Astrocyte (in vitro differentiated cells and primary cell): ENCODE measurements around the gene PPM1K. TPM values are rescaled to one million over a fixed set of nuclear protein-coding genes. Genes with fewer than 3 reads are reported as not detected.

Experiments used
- DNase-seq: peaks from one replicate; pipeline ENCODE4 v3.0.0-alpha.2; 2010; ENCODE audit warnings: low read depth
- FAIRE-seq: peaks from 2 replicates; lab custom pipeline; 2011; peaks lifted over from hg19 to GRCh38; lab: Jason Lieb, UNC
- H2AFZ ChIP-seq: 2 replicates; pipeline ENCODE4 v1.6.0; 2012; ENCODE audit warnings: low read depth, low read length, inconsistent platforms
- H3K27ac ChIP-seq: 2 replicates; pipeline ENCODE4 v1.5.1; 2011; ENCODE audit warnings: low read depth, low read length, inconsistent platforms
- H3K27me3 ChIP-seq: 2 replicates; pipeline ENCODE4 v1.6.0; 2011; ENCODE audit warnings: low read length, inconsistent platforms; ENCODE audit not compliant: insufficient read depth
- H3K36me3 ChIP-seq: 2 replicates; pipeline ENCODE4 v1.5.1; 2011; ENCODE audit warnings: low read length, inconsistent platforms; ENCODE audit not compliant: insufficient read depth
- H3K4me1 ChIP-seq: 2 replicates; pipeline ENCODE4 v1.5.1; 2011; ENCODE audit warnings: low read length, inconsistent platforms; ENCODE audit not compliant: insufficient read depth
- H3K4me2 ChIP-seq: 2 replicates; pipeline ENCODE4 v1.6.0; 2012; ENCODE audit warnings: low read length, inconsistent platforms
- H3K4me3 ChIP-seq: 2 replicates; pipeline ENCODE4 v1.5.1; 2011; ENCODE audit warnings: low read depth, mild to moderate bottlenecking, low read length, inconsistent platforms; ENCODE audit not compliant: insufficient read depth
- H3K79me2 ChIP-seq: 2 replicates; pipeline ENCODE4 v1.6.0; 2012; ENCODE audit warnings: mild to moderate bottlenecking, low read length, inconsistent platforms; ENCODE audit not compliant: insufficient read depth
- H3K9ac ChIP-seq: 2 replicates; pipeline ENCODE4 v1.6.0; 2012; ENCODE audit warnings: mild to moderate bottlenecking, low read length, inconsistent platforms
- H3K9me3 ChIP-seq: 2 replicates; pipeline ENCODE4 v1.5.1; 2012; ENCODE audit warnings: low read depth, mild to moderate bottlenecking, low read length, inconsistent platforms; ENCODE audit not compliant: insufficient read depth
- H4K20me1 ChIP-seq: 2 replicates; pipeline ENCODE4 v1.6.0; 2012; ENCODE audit warnings: low read length, inconsistent platforms; ENCODE audit not compliant: insufficient read depth
- H3K27ac Mint-ChIP-seq: one replicate; pipeline ENCODE4 v1.8.0; 2021; ENCODE audit warnings: mild to moderate bottlenecking, mixed read lengths; ENCODE audit not compliant: unreplicated experiment
- H3K27me3 Mint-ChIP-seq: one replicate; pipeline ENCODE4 v1.8.0; 2021; ENCODE audit warnings: low read depth, mixed read lengths; ENCODE audit not compliant: unreplicated experiment
- H3K36me3 Mint-ChIP-seq: one replicate; pipeline ENCODE4 v1.8.0; 2021; ENCODE audit warnings: low read depth, mixed read lengths; ENCODE audit not compliant: unreplicated experiment
- H3K4me1 Mint-ChIP-seq: one replicate; pipeline ENCODE4 v1.8.0; 2021; ENCODE audit warnings: low read depth, mixed read lengths; ENCODE audit not compliant: unreplicated experiment
- H3K4me3 Mint-ChIP-seq: one replicate; pipeline ENCODE4 v1.8.0; 2021; ENCODE audit warnings: mild to moderate bottlenecking, moderate library complexity, mixed read lengths; ENCODE audit not compliant: unreplicated experiment
- H3K9me3 Mint-ChIP-seq: one replicate; pipeline ENCODE4 v1.8.0; 2021; ENCODE audit warnings: mild to moderate bottlenecking, mixed read lengths; ENCODE audit not compliant: unreplicated experiment
- EZH2 ChIP-seq: IDR thresholded peaks from 2 replicates; pipeline ENCODE4 v1.6.1; 2012; ENCODE audit warnings: mild to moderate bottlenecking, low read length, inconsistent platforms; ENCODE audit not compliant: insufficient read depth
- total RNA-seq: library from RNA; stranded (reverse); gene quantifications from 2 replicates; pipeline ENCODE4 v1.2.1, GENCODE V29; 2021
- TF ChIP-seq, protein P1 (sequence below): IDR thresholded peaks from 2 replicates; pipeline ENCODE4 v1.5.1; 2011; ENCODE audit warnings: low read depth, mild to moderate bottlenecking, inconsistent platforms, low read length, moderate library complexity; ENCODE audit not compliant: insufficient read depth

The PPM1K gene
- total RNA-seq, 1 donor from 2014 or later, result 39.9 TPM

DNA sequence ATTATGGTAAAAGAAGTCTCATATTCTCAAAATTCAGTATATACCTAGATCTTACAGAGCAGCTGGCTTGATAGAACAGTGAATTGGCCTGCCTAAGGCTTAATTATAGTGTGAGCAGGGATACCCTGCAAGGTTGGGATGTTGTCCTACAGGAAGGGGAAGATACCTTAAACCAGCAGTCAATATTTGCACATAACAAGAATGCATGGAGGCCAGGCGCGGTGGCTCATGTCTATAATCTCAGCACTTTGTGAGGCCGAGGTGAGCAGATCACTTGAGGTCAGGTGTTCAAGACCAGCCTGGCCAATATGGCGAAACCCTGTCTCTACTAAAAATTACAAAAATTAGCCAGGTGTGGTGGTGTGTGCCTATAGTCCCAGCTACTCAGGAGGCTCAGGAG is 67.2 kb downstream of the PPM1K start:
- Mint-ChIP-seq H3K27me3 (peaks cover 6% of the 10 kb centered on the region), H3K4me1 (no peaks in the 10 kb centered on the region), H3K27ac (no peak overlapping the region), H3K9me3 (peaks cover 8% of the 10 kb centered on the region), H3K4me3 (no peak overlapping the region), H3K36me3 (no peaks in the 10 kb centered on the region)
- H3K4me2 ChIP-seq, result no peak overlapping the region
- H3K36me3 ChIP-seq, result no peaks in the 10 kb centered on the region
- no peaks in the 10 kb centered on the region for H4K20me1 ChIP-seq
- no peak overlapping the region for H3K27ac ChIP-seq
- H2AFZ ChIP-seq, result no peak overlapping the region
- H3K27me3 ChIP-seq, result no peaks in the 10 kb centered on the region
- no peaks in the 10 kb centered on the region for H3K79me2 ChIP-seq
- H3K9me3 ChIP-seq, result no peaks in the 10 kb centered on the region
- no peaks in the 10 kb centered on the region for H3K4me1 ChIP-seq
- TF ChIP-seq, protein P1, sequence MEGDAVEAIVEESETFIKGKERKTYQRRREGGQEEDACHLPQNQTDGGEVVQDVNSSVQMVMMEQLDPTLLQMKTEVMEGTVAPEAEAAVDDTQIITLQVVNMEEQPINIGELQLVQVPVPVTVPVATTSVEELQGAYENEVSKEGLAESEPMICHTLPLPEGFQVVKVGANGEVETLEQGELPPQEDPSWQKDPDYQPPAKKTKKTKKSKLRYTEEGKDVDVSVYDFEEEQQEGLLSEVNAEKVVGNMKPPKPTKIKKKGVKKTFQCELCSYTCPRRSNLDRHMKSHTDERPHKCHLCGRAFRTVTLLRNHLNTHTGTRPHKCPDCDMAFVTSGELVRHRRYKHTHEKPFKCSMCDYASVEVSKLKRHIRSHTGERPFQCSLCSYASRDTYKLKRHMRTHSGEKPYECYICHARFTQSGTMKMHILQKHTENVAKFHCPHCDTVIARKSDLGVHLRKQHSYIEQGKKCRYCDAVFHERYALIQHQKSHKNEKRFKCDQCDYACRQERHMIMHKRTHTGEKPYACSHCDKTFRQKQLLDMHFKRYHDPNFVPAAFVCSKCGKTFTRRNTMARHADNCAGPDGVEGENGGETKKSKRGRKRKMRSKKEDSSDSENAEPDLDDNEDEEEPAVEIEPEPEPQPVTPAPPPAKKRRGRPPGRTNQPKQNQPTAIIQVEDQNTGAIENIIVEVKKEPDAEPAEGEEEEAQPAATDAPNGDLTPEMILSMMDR, result no peak
- no peak for TF ChIP-seq EZH2
- no peak for FAIRE-seq
- H3K9ac ChIP-seq, result no peak overlapping the region
- DNase-seq, result no peak
- no peak overlapping the region for H3K4me3 ChIP-seq

DNA sequence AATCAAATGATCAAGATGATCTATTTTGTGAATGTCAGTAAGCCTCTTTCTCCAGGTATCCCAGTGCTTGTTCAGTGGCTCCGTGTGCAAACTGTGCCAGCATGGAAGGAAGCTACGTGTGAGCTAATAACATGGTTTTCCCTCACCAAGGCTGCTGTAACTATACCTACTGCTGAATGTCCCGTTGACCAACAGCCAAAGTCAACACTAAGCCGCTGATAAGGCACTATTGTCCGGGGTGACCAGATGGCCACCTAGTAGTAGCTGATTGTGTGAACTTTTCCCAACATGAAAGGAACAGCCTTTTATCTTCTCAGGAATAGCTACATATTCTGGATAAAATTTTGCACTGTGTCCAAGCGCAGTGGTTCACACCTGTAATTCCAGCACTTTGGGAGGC is 68.0 kb downstream of the PPM1K start:
- Histone ChIP-seq H2AFZ (no peak overlapping the region), H3K9ac (no peak overlapping the region), H3K79me2 (no peaks in the 10 kb centered on the region), H3K27ac (no peak overlapping the region), H3K36me3 (no peaks in the 10 kb centered on the region), H3K27me3 (no peaks in the 10 kb centered on the region), H3K4me3 (no peak overlapping the region), H4K20me1 (no peaks in the 10 kb centered on the region), H3K9me3 (no peaks in the 10 kb centered on the region), H3K4me2 (no peak overlapping the region), H3K4me1 (no peaks in the 10 kb centered on the region)
- Mint-ChIP-seq H3K36me3 (no peaks in the 10 kb centered on the region), H3K4me1 (no peaks in the 10 kb centered on the region), H3K4me3 (no peak overlapping the region), H3K27me3 (peaks cover 6% of the 10 kb centered on the region), H3K27ac (no peak overlapping the region), H3K9me3 (peaks cover 4% of the 10 kb centered on the region)
- TF ChIP-seq EZH2, result no peak
- TF ChIP-seq, protein P1, result no peak
- DNase-seq (no peak), FAIRE-seq (no peak)

- Mint-ChIP-seq H3K4me1 (no peaks in the 10 kb centered on the region), H3K9me3 (no peaks in the 10 kb centered on the region), H3K36me3 (no peaks in the 10 kb centered on the region), H3K4me3 (no peak overlapping the region), H3K27me3 (peaks cover 6% of the 10 kb centered on the region), H3K27ac (no peak overlapping the region)
- H3K4me2 ChIP-seq, result no peak overlapping the region
- H3K79me2 ChIP-seq, result no peaks in the 10 kb centered on the region
- FAIRE-seq, result no peak
- H2AFZ ChIP-seq, result no peak overlapping the region
- H3K27ac ChIP-seq, result no peak overlapping the region
- no peak for DNase-seq
- no peaks in the 10 kb centered on the region for H3K9me3 ChIP-seq
- H3K9ac ChIP-seq, result no peak overlapping the region
- no peaks in the 10 kb centered on the region for H3K4me1 ChIP-seq
- H3K36me3 ChIP-seq, result no peaks in the 10 kb centered on the region
- no peak overlapping the region for H3K4me3 ChIP-seq
- H4K20me1 ChIP-seq, result no peaks in the 10 kb centered on the region
- H3K27me3 ChIP-seq, result no peaks in the 10 kb centered on the region
- no peak for TF ChIP-seq EZH2
- TF ChIP-seq, protein P1, result no peak
Observed at GRCh38 chr4:88215351-88215750, 69.0 kb downstream of the PPM1K start.
